LoVo (cell line): Measurements from ENCODE around the gene TSPAN3.

Experiments
- DNase-seq: peaks from one replicate; pipeline ENCODE4 v3.0.0-alpha.2; 2016; ENCODE audit warnings: low spot score

Gene TSPAN3

DNA sequence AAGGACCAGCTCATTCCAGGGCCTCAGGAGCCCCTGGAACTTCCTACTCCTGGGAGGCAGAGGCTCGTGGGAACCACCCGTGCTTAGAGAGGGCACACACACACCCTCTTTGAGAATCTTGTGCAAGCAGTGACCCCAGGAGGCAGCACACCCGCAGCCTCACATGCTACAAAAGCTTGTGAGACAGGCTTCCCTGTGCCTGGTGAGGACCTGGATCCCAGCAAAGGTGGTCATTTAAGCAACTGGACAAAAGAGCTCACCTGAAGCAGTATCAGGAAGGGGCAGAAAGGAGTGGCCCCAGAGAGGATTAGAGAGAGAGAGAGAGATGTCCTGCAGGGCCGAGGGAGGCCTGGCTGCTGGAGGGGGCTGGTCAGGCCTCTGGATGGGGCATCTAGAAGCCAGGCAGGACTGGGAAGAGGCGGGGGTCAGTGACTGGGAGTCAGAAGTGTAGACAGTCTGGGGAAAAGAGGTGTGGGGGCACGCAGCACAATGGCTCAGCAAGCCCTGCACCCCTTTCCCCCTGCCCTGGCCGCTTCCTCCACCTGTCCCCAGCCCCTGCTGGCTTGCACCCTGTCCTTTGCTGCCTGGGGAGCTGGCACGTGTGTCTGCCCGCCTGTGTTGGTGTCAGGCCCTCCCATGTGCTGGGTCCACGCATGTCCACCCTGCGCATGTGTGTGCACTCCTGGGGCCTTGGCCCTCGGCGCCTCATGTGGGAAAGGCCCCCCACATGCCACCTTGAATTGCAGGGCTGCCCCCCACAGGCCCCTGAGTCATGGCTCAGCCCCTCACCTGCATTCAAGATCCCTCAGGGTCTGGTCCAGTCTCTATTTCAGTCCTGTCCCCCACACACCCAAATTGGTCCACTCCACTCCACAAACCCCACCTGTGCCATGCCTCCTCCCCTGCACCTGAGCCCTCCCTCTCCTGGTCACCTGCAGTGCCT is 36.9 kb downstream of the TSPAN3 start:
- DNase-seq, result no peak

DNA sequence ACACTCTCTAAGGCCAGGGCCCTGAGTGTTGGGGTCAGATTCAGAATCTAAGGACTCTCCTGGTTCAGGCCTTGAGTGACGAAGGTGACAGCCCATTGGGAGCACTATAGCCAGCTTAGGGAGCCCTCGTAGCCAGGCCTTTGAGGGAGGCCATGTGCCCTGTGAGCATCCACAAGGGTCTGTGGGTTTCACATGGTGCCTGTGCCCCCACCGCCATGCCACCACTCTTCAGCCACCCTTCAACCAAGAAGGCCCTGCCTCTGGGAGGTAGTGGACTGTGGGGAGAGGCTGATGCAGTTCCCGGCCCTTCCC is 37.5 kb downstream of the TSPAN3 start:
- DNase-seq, result no peak

DNA sequence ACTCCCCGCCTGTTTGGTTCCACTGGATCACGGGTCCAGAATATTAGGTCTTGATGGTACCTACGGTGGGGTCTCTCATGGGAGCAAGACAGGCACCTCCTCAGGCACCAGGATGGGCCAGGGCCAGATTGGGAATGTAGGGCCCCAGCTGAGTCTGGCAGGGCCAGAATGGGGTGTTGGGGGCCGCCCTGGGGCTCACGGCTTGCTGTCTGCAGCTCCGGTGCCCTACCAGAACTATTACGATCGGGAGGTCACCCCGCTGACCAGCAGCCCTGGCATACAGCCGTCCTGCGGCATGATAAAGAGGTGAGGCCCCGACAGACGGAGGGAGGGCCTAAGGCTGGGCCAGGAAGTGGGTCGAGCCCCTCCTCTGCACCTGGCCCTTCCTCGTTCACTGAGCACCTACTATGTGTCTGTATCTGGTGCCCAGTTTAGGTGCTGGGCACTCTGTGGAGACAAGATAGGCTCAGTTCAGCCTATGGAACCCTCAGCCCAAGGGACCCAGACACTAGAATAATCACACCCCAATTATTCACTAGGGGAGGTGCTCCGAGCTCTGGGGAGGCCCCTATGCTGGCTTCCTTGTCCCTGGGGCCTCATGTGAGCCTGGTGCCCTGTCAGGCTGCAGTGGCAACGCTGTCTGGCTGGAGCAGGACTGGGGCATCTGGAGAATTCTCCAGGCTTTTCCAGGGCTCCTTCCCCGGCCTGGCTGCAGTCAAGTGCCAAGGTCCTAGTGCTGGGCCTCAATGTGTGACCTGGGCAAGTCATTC is 38.1 kb downstream of the TSPAN3 start:
- DNase-seq, result no peak

DNA sequence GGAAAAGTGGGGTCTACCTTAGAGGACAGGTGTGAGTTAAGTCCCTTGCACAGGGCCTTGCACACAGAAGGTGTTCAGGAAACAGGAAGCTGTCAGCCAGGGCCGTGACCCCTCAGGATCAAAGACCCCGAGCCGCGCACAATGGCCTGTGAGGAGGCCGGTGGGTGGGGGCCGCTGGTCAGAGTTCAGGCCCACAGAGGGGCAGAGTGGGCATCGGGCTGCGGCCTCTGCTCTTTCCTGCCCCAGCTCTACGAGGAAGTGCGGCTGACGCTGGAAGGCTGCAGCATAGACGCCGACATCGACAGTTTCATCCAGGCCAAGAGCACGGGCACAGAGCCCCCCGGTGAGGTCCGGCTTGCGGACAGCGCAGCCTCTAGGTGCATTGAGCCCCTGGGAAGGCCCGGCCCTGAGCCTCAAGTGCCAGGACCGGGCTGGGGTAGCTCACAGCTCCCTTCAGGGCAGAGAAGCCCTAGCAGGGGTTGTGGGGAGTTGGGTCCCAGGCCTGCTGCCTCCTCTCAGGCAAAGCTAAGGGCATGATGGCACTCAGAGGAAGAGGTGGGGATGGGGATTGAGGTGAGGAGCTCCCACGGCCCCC is 38.8 kb downstream of the TSPAN3 start:
- no peak for DNase-seq

DNA sequence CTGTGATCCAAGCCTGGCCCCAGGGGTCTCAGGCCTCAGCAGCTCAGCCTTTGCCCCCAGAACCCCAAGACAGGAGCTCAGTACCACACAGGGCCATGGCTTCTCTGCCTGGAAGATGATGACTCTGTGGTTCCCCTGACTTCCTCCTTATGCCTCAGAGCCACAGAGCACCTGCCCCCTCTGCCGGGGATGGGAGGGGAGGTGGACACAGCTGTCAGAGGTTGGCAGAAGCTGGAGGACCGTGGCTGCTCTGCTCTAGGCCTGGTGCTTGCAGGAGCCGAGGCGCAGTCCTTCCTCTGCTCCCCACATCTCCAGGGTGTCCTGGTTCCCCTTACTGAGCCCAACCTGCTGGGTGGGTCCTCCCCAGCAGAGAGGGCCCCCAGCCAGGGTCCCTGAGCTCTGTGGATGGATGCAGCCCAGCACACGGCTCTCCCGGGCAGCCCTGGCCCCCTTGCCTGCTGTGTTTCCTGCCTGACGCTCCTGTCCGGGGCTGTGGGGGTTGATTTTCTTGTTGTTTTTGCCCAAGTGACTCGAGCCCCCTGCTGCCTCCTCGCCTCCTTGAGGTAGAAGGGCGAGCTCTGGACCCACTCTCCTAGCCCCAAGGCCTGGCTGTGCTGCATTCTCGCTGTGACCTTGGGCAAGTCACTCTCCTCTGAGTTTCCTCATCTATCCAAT is 39.4 kb downstream of the TSPAN3 start:
- no peak for DNase-seq

DNA sequence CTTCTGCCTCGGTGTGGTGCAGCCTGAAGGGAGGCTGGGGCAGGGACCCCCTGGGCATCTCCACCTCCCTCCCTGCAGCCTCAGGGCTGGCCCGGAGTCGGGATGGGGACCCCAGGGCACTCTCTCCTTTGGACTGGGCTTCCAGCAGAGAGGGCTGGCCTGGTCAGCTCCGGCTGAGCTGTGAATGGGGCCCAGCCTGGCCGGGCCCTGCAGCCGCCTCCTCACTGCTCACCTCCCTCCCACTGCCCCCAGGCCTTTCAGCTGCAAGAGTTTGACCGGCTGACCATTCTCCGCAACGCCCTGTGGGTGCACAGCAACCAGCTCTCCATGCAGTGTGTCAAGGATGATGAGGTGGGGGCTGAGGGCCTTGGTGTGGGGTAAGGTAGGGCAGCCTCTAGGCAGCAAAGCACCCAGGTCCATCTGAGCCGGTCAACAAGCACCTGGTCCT is 40.0 kb downstream of the TSPAN3 start:
- DNase-seq, result no peak

DNA sequence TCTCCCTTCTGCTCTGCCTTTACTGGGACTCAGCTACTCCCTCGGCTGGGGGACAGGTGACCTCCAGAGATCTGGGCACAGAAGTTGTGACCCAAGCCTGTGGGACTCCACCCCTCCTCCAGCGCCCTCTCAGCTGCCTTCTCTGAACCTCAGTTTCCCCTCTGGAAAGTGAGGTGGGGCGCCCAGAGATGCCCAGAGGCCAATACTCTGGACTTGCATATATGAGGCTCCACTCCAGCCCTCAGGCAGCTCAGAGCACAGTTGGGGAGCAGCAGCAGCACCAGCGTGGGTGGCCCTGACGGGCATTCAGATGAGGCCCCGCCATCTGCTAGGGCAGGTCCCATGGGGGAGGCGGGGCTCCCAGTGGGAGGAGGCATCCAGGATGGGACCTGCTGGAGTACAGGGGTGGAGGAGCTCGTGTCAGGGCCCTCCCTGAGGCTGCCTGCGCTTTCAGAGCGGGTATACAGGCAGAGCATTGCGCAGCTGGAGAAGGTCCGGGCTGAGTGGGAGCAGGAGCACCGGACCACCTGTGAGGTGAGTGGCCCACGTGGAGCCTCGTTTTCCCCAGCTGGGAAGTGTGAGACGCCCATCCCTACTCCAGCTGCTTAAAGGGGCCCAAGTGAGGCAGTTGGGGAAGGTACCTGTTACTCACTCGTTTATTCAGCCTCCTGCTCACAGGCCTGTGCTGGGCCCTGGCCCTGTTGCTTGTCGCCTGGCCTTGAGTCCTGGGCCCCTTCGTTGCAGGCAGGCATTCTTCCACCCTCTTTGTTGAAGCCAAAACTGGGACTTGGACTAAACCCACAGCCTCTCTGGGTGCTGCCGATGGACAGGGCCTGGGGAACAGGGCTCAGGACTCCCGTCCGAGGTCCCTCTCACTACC is 40.6 kb downstream of the TSPAN3 start:
- DNase-seq, result no peak

DNA sequence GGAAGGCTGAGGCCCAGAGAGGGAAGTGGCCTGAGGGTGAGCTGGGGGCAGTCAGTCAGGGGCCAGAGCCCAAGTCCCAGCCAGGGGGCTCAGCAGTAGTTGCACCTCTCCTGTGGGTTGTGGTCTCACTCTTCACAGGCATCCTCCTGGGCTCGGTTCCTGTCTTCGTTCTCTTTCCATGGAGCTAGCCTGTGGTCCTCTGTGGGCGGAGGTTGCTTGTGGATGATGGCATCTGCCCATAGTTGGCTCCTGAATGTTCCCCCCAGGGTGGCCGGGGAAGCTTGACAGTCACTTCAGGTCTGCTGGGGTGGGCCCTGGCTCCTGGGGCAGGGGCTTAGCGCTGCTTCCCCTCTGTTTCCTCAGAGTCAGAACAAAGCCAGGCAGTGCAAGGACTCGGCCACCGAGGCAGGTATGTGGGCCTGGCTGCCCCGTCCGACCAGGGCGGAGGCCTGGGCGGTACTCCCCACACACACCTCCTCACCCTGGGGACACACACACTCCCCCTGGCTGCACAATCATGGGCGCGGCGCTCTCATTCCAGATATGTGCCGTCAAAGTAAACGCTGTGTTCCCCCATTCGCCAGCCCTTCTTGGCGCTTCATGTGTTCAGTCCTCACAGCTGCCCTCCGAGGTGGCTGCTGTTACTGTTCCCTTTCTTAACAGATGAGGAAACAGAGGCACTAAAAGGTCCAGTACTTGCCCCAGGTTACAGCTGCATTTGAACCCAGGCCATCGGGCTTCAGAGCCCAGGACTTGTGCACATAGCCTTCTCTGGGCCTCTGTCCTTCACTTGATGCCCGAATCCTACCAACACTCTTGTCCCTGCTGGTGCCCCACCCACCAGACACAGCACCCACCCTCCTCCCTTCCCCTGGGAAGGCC is 41.5 kb downstream of the TSPAN3 start:
- no peak for DNase-seq

DNA sequence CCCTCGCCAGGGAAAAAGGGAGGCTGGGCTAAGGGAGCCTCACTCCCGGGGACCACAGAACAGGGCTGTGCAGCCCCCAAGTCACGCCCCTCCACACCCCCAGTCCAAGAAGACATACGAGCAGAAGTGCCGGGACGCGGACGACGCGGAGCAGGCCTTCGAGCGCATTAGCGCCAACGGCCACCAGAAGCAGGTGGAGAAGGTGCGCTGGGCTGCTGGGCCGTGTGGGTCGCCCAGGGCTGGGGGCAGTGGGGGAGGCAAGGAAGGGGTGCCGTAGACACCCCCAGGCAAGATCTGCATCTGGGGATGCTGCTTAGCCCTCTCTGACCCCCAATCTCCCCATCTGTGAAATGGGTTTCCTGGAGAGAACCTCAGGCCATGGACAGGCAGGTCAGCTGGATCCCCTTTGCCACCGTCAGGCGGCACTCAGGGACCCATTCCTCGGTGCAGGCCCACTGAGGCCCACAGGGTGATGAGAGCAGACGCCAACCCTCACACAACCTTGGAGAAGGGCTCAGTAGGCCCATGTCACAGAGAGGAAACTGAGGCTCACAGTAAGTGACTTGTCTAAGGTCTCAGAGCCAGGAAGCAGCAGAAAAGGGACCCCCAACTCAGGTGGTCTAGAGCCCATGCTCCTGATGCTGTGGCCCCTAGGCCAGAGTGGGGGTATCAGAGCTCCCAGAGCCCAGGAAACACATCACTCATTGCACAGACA is 42.3 kb downstream of the TSPAN3 start:
- no peak for DNase-seq

DNA sequence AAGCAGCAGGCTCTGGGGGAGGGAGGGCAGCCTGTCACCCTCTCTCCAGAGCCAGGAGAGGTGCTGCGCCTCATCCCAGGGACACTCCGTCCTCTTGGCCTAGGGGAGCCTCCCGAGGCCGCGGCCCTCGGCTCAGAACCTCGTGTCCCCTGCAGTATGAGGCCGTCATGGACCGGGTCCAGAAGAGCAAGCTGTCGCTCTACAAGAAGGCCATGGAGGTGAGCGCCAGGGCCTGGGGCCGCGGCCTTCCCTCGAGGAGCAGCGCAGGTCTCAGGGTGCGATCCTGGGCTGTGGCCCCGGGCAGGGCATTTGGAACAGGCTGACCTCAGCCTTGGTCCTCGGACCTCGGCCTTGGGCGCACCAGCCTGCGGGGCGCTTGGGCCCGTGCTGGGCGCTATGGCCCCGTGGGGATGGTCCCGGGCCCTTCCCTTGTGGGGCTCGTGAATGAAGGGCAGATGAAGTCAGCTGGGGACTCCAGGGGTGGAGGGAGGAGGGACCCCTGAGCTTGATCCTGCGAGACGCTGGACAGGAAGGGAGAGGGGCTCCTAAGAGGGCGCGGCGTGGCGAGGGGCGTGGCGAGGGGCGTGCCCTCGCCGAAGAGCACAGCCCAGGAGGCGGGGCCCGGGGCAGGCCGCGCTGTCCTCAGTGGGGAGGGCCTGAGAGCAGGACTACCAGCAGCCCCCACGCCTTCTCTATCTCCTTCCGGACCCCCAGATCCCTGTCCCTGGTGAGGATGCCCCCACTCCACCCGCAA is 43.0 kb downstream of the TSPAN3 start:
- no peak for DNase-seq

DNA sequence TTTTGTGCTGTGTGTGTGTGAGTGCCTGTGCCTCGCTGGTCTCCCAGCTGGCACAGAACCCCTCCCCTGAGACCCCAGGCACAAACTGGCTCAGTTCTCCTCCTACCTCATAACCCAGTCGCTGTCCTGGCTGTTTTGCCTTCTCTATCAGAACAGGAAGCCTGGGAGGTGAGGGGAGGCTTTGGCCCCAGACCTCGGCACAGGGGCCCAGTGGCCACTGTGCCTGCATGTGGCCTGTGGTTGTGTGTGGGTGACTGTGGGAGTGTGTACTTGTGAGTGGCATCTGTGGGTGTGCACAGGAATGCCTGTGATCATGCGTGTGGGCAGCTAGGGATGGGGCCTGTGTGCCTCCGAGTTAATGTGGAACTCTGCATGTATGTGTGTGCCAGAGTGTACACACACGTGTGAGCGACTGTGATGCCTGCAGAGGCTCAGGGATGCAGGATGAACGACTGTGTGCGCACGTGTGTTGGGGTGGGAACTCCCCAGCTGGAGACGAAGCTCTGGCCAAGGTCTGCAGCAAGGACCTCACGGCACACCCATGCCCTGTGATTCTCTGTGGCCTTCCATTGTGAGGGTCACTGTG is 43.7 kb downstream of the TSPAN3 start:
- no peak for DNase-seq

DNA sequence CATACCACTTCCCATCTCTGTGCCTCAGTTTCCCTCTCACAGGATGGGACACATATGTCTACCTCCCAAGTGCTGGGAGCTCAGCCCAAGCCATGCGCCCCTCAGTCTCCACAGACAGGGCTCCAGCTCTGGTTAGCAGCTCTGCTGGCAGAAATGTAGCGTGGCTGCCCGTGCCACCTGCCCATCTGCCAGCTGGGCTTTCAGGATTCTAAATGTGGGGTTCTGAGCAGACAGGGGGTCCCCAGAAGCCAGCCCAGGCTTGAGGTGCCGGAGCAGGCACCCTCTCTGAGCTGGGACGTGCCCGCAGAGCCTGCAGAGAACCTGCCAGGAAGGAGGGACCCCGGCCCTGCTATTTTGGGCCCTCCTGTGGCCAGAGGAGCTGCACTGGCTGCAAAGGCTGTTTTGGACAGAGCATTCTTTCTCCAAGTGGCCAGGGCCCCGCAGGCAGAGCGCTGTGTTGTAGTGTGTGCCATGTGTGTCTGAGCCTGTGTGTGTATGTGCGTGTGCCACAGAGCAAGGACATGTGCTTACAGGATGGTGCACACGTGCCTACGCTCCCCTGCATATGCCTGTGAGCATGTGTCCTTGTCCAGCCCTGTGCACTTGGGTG is 44.3 kb downstream of the TSPAN3 start:
- no peak for DNase-seq

DNA sequence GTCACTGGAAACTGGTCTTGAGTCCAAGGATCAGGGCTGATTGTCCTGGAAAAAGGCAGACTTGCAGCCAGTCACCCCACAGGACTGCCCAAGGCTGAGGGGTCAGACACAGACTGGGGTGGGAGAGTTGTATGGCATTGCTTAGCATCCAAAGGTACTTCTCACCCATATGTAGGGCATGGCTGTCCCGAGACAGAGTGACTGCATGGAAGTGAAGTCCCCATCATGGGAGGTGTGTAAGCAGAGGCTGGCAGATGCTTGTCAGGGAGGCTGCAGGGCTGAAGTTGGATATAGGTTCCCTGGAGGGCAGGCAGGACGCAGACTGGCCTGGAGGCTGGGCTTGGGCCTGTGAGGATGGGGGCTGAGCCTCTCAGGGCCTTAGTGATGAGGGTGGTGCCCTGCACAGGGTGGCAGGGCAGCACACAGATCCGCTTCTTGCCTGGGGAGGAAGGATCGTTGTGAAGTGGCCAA is 44.9 kb downstream of the TSPAN3 start:
- no peak for DNase-seq

DNA sequence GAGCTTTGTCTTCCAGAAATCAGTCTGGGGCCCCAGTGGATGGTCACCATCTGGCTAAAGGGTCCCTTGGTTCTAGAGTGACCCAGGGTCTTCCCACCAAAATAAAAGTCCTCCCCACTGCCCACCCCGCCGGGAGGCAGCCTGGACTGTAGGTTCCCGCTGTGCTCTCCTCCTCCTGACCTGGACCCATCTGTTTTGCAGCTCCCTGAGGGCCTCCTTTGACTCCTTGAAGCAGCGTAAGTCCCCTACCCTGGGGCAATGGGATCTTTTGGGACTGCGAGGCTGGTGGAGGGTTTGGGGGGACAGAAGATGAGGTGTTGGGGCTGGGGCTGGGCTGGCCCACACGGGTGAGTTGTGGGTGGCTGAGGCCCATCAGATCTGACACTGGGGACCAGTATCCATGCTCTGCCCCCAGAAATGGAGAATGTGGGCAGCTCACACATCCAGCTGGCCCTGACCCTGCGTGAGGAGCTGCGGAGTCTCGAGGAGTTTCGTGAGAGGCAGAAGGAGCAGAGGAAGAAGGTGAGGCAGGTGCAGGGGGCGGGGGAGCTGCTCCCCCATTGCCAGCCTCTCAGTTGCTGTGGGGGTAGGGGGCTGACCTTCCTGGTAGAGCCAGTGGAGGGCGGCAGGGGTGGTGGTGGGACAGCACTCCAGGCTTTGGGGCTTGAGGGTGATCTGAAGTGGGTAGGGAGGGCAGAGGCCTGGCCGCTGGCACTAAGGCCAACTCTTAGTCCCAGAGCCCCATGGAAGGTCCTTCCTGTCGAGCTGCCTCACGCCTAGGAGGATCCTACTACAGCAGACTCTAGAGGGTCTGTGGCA is 45.6 kb downstream of the TSPAN3 start:
- no peak for DNase-seq

DNA sequence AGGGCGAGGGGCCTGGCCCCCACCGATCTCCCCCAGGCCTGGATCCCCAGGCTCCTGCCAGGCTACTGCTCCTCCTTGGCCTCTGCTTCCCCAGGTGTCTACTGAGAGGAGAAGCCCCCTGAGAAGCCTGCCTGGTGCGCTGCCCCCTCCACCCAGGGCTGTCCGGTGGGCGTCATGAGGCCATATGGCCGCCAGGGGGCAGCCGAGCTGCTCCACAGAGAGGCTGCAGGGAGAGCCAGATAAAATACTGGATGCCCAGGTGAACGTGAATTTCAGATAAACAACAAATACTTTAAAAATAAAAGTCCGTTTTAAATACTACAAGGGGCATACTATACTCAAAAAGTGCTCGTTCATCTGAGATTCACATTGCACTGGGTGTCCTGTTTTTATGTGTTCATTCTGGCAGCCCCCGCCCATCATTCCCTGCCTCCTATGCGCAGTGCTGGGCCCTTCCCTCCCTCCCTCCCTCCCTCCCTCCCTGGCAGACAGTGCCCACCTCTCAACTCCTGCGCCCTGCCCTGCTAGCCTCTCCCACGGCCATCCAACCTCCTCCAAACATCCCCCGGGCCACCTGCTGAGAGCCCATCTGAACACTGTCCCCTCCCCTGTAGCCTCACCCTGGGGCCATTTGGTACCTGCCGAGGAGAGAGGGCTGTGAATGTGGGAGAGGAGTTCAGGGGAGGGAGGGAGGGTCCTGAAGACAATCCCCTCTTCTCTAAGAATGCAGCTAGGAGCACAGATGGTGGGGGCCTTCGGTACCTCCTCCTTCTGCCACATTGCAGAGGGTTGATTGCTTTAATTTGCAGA is 46.4 kb downstream of the TSPAN3 start:
- peak; percentile 61 for DNase-seq

DNA sequence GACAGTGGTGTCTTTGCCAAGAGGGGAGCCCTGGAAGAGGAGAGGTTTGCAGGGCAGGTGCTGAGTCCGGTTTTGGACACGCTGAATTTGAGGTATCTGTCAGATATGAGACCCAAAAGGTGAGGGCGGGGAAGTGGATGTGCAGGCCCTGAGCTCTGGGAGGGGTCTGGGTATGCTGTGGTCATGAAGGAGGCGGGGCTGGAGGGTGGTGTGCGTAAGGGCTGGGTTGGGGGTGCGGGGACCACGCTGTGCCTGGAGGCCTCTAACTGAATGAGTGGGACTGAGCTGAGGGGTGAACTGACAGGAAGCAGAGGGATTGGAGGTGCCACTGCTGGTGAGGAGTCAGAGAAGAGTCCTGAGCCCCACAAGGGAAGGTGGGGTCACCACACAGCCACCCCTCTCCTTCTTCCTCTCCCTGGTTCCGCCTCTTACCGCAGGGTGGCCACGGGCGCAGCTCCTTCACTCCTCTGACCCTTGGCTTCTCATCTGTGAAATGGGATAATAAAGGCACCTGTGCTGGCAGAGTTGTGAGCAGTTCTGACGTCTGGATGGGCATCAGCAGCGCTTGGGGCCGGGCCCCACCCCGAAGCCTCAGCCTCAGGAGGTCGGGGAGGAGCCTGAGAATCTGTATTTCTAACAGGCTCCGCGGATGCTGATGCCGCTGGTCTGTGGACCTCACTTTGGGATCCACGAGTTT is 47.2 kb downstream of the TSPAN3 start:
- no peak for DNase-seq
